Rectal smooth muscle tissue (tissue), 1 donor: ENCODE data around the gene NKD2.

Source experiments
- H3K27ac ChIP-seq: one replicate; pipeline ENCODE4 v1.7.0; 2013; ENCODE audit warnings: low read depth, low read length, inconsistent platforms
- H3K27me3 ChIP-seq: one replicate; pipeline ENCODE4 v1.7.0; 2013; ENCODE audit warnings: low read length; ENCODE audit not compliant: control insufficient read depth, insufficient read depth
- H3K36me3 ChIP-seq: one replicate; pipeline ENCODE4 v1.7.0; 2013; ENCODE audit warnings: low read length; ENCODE audit not compliant: control insufficient read depth, insufficient read depth
- H3K4me1 ChIP-seq: one replicate; pipeline ENCODE4 v1.7.0; 2013; ENCODE audit warnings: low read length; ENCODE audit not compliant: control insufficient read depth, insufficient read depth
- H3K4me3 ChIP-seq: one replicate; pipeline ENCODE4 v1.7.0; 2013; ENCODE audit warnings: low read length
- H3K9ac ChIP-seq: one replicate; pipeline ENCODE4 v1.7.0; 2013; ENCODE audit warnings: low read length

Gene NKD2

GRCh38 chr5:1050423-1051365, 42.1 kb downstream of the NKD2 start:
- no peaks in the 10 kb centered on the region for H3K27me3 ChIP-seq
- peaks cover 22% of the 10 kb centered on the region for H3K36me3 ChIP-seq
- H3K27ac ChIP-seq, result no peak overlapping the region
- H3K4me3 ChIP-seq, result no peak overlapping the region
- H3K9ac ChIP-seq, result no peak overlapping the region
- H3K4me1 ChIP-seq, result no peaks in the 10 kb centered on the region

- Histone ChIP-seq H3K36me3 (peaks cover 23% of the 10 kb centered on the region), H3K9ac (no peak overlapping the region), H3K27ac (no peak overlapping the region), H3K27me3 (no peaks in the 10 kb centered on the region), H3K4me1 (no peaks in the 10 kb centered on the region), H3K4me3 (no peak overlapping the region)
These were observed 42.7 kb downstream of the NKD2 start for GRCh38 chr5:1051366-1051720.

- H3K4me1 ChIP-seq, result no peaks in the 10 kb centered on the region
- H3K27ac ChIP-seq, result no peak overlapping the region
- H3K36me3 ChIP-seq, result peaks cover 29% of the 10 kb centered on the region
- H3K27me3 ChIP-seq, result no peaks in the 10 kb centered on the region
- no peak overlapping the region for H3K4me3 ChIP-seq
- no peak overlapping the region for H3K9ac ChIP-seq
These were observed 43.5 kb downstream of the NKD2 start for GRCh38 chr5:1052076-1052475.

GRCh38 chr5:1052641-1053390, 44.2 kb downstream of the NKD2 start:
- no peak overlapping the region for H3K9ac ChIP-seq
- no peaks in the 10 kb centered on the region for H3K4me1 ChIP-seq
- H3K36me3 ChIP-seq, result peaks cover 29% of the 10 kb centered on the region
- H3K4me3 ChIP-seq, result no peak overlapping the region
- H3K27me3 ChIP-seq, result no peaks in the 10 kb centered on the region
- H3K27ac ChIP-seq, result no peak overlapping the region

- Histone ChIP-seq H3K4me1 (no peaks in the 10 kb centered on the region), H3K36me3 (peaks cover 29% of the 10 kb centered on the region), H3K27me3 (no peaks in the 10 kb centered on the region), H3K4me3 (no peak overlapping the region), H3K9ac (no peak overlapping the region), H3K27ac (no peak overlapping the region)
These were observed 44.9 kb downstream of the NKD2 start for GRCh38 chr5:1053391-1054017.

GRCh38 chr5:1054018-1054798, 45.6 kb downstream of the NKD2 start:
- Histone ChIP-seq H3K27ac (no peak overlapping the region), H3K4me3 (no peak overlapping the region), H3K9ac (no peak overlapping the region), H3K4me1 (no peaks in the 10 kb centered on the region), H3K36me3 (peaks cover 29% of the 10 kb centered on the region), H3K27me3 (no peaks in the 10 kb centered on the region)

- Histone ChIP-seq H3K4me1 (no peaks in the 10 kb centered on the region), H3K4me3 (no peak overlapping the region), H3K27ac (no peak overlapping the region), H3K27me3 (no peaks in the 10 kb centered on the region), H3K9ac (no peak overlapping the region), H3K36me3 (peaks cover 35% of the 10 kb centered on the region)
These were observed 46.5 kb downstream of the NKD2 start for GRCh38 chr5:1054799-1055775.

GRCh38 chr5:1055896-1056610, 47.5 kb downstream of the NKD2 start:
- Histone ChIP-seq H3K9ac (no peak overlapping the region), H3K27me3 (no peaks in the 10 kb centered on the region), H3K4me3 (no peak overlapping the region), H3K36me3 (peaks cover 28% of the 10 kb centered on the region), H3K4me1 (no peaks in the 10 kb centered on the region), H3K27ac (no peak overlapping the region)

- Histone ChIP-seq H3K4me1 (no peaks in the 10 kb centered on the region), H3K9ac (no peak overlapping the region), H3K27me3 (no peaks in the 10 kb centered on the region), H3K27ac (no peak overlapping the region), H3K4me3 (no peak overlapping the region), H3K36me3 (peaks cover 23% of the 10 kb centered on the region)
These were observed 48.2 kb downstream of the NKD2 start for GRCh38 chr5:1056611-1057484.

GRCh38 chr5:1057485-1058082, 49.0 kb downstream of the NKD2 start:
- Histone ChIP-seq H3K36me3 (peaks cover 21% of the 10 kb centered on the region), H3K27ac (no peak overlapping the region), H3K4me3 (no peak overlapping the region)

More at GRCh38 chr5:1057485-1058082, 49.0 kb downstream of the NKD2 start:
- Histone ChIP-seq H3K9ac (no peak overlapping the region), H3K27me3 (no peaks in the 10 kb centered on the region), H3K4me1 (no peaks in the 10 kb centered on the region)
